MM.1S (cell line): Measurements from ENCODE around the gene SMOC2.

Experiments used
- DNase-seq: peaks from one replicate; pipeline ENCODE4 v3.0.0-alpha.2; 2015
- H2AFZ ChIP-seq: fragments of 300-600 bp; sonication (generic); 2 replicates; pipeline ENCODE4 v1.6.0; 2016; ENCODE audit warnings: antibody characterized with exemption, low read length
- H3F3A ChIP-seq: fragments of 300-600 bp; sonication (generic); 2 replicates; pipeline ENCODE4 v1.6.1; 2016; ENCODE audit warnings: mild to moderate bottlenecking, antibody characterized with exemption, low read length, moderate library complexity, mixed read lengths; ENCODE audit not compliant: insufficient read depth
- H3K27ac ChIP-seq: fragments of 300-600 bp; sonication (generic); 2 replicates; pipeline ENCODE4 v1.5.1; 2016; ENCODE audit warnings: mild to moderate bottlenecking, low read length
- H3K27me3 ChIP-seq: fragments of 300-600 bp; sonication (generic); replicated peaks from 2 replicates; pipeline ENCODE4 v1.6.0; 2016; ENCODE audit warnings: low read length; ENCODE audit not compliant: insufficient read depth
- H3K36me3 ChIP-seq: fragments of 300-600 bp; sonication (generic); replicated peaks from 2 replicates; pipeline ENCODE4 v1.6.1; 2016; ENCODE audit warnings: mild to moderate bottlenecking, low read length, mixed read lengths; ENCODE audit not compliant: insufficient read depth
- H3K4me1 ChIP-seq: fragments of 300-600 bp; sonication (generic); 2 replicates; pipeline ENCODE4 v1.6.1; 2016; ENCODE audit warnings: low read length, mixed read lengths
- H3K4me2 ChIP-seq: fragments of 300-600 bp; sonication (generic); 2 replicates; pipeline ENCODE4 v1.6.0; 2016; ENCODE audit warnings: low read depth, low read length
- H3K4me3 ChIP-seq: fragments of 300-600 bp; sonication (generic); 2 replicates; pipeline ENCODE4 v1.5.1; 2016; ENCODE audit warnings: low read length, mixed read lengths
- H3K79me2 ChIP-seq: fragments of 300-600 bp; sonication (generic); 2 replicates; pipeline ENCODE4 v1.6.1; 2016; ENCODE audit warnings: mixed run types, low read length, mixed read lengths
- H3K9ac ChIP-seq: fragments of 300-600 bp; sonication (generic); 2 replicates; pipeline ENCODE4 v1.6.1; 2016; ENCODE audit warnings: low read length, mixed read lengths
- H3K9me2 ChIP-seq: fragments of 300-600 bp; sonication (generic); replicated peaks from 2 replicates; pipeline ENCODE4 v1.6.1; 2016; ENCODE audit warnings: mild to moderate bottlenecking, low read length, mixed read lengths; ENCODE audit not compliant: insufficient read depth
- H3K9me3 ChIP-seq: fragments of 300-600 bp; sonication (generic); replicated peaks from 2 replicates; pipeline ENCODE4 v1.6.1; 2016; ENCODE audit warnings: mild to moderate bottlenecking, low read length, mixed read lengths; ENCODE audit not compliant: insufficient read depth
- H4K20me1 ChIP-seq: fragments of 300-600 bp; sonication (generic); 2 replicates; pipeline ENCODE4 v1.6.1; 2016; ENCODE audit warnings: mild to moderate bottlenecking, low read length, moderate library complexity, mixed read lengths; ENCODE audit not compliant: insufficient read depth
- CTCF ChIP-seq: fragments of 300-600 bp; sonication (generic); IDR thresholded peaks from 2 replicates; pipeline ENCODE4 v1.5.1; 2016; ENCODE audit warnings: antibody characterized with exemption, low read length, mixed read lengths
- EZH2 ChIP-seq: fragments of 300-600 bp; sonication (generic); optimal IDR thresholded peaks from 2 replicates; pipeline ENCODE3; 2017; ENCODE audit warnings: low read depth, mild to moderate bottlenecking, antibody characterized with exemption, low read length, mixed read lengths
- EZH2phosphoT487 ChIP-seq: fragments of 300-600 bp; sonication (generic); IDR thresholded peaks from 2 replicates; pipeline ENCODE4 v1.6.1; 2018; ENCODE audit warnings: antibody characterized with exemption, low read length

SMOC2 gene

GRCh38 chr6:168497381-168497780 lies 56.4 kb downstream of the SMOC2 start:
- H3K27ac ChIP-seq: no peak overlapping the region
- H3K4me1 ChIP-seq: no peaks in the 10 kb centered on the region
- H3K27me3 ChIP-seq: no peaks in the 10 kb centered on the region
- no peaks in the 10 kb centered on the region for H3K36me3 ChIP-seq
- no peak for DNase-seq
- H3K9ac ChIP-seq: no peak overlapping the region
- no peaks in the 10 kb centered on the region for H3K9me3 ChIP-seq
- H3K4me3 ChIP-seq: no peak overlapping the region
- H2AFZ ChIP-seq: no peak overlapping the region
- H3K4me2 ChIP-seq: no peak overlapping the region
- no peaks in the 10 kb centered on the region for H3K9me2 ChIP-seq
- H3K79me2 ChIP-seq: no peaks in the 10 kb centered on the region
- H4K20me1 ChIP-seq: no peaks in the 10 kb centered on the region
- H3F3A ChIP-seq: no peaks in the 10 kb centered on the region
- TF ChIP-seq CTCF: no peak
- TF ChIP-seq EZH2phosphoT487: no peak
- TF ChIP-seq EZH2: no peak

GRCh38 chr6:168498161-168498843 lies 57.3 kb downstream of the SMOC2 start:
- Histone ChIP-seq H4K20me1 (no peaks in the 10 kb centered on the region), H3K9ac (no peak overlapping the region), H3K4me2 (no peak overlapping the region), H3K9me3 (no peaks in the 10 kb centered on the region), H3K27me3 (no peaks in the 10 kb centered on the region), H3F3A (no peaks in the 10 kb centered on the region), H3K4me3 (no peak overlapping the region), H3K79me2 (no peaks in the 10 kb centered on the region), H3K36me3 (no peaks in the 10 kb centered on the region), H2AFZ (no peak overlapping the region), H3K9me2 (no peaks in the 10 kb centered on the region), H3K27ac (no peak overlapping the region), H3K4me1 (no peaks in the 10 kb centered on the region)
- no peak for DNase-seq
- TF ChIP-seq EZH2phosphoT487 (no peak), CTCF (no peak), EZH2 (no peak)

- Histone ChIP-seq H3K79me2 (no peaks in the 10 kb centered on the region), H3K9ac (no peak overlapping the region), H3K9me3 (no peaks in the 10 kb centered on the region), H3K9me2 (no peaks in the 10 kb centered on the region), H3K4me2 (no peak overlapping the region), H3F3A (no peaks in the 10 kb centered on the region), H3K36me3 (no peaks in the 10 kb centered on the region), H3K4me3 (no peak overlapping the region), H3K27me3 (no peaks in the 10 kb centered on the region), H4K20me1 (no peaks in the 10 kb centered on the region), H2AFZ (no peak overlapping the region), H3K27ac (no peak overlapping the region), H3K4me1 (no peaks in the 10 kb centered on the region)
- no peak for TF ChIP-seq EZH2
- no peak for TF ChIP-seq CTCF
- TF ChIP-seq EZH2phosphoT487: no peak
- no peak for DNase-seq
These were observed 58.2 kb downstream of the SMOC2 start for GRCh38 chr6:168499045-168499650.
